HG03196 (cell line): ENCODE measurements around the gene LIN7B.

Experiments
- ATAC-seq: cut with Tn5 transposase; IDR thresholded peaks from one replicate; pipeline ENCODE4 v1.9.1; 2021; ENCODE audit not compliant: unreplicated experiment

Gene LIN7B

DNA sequence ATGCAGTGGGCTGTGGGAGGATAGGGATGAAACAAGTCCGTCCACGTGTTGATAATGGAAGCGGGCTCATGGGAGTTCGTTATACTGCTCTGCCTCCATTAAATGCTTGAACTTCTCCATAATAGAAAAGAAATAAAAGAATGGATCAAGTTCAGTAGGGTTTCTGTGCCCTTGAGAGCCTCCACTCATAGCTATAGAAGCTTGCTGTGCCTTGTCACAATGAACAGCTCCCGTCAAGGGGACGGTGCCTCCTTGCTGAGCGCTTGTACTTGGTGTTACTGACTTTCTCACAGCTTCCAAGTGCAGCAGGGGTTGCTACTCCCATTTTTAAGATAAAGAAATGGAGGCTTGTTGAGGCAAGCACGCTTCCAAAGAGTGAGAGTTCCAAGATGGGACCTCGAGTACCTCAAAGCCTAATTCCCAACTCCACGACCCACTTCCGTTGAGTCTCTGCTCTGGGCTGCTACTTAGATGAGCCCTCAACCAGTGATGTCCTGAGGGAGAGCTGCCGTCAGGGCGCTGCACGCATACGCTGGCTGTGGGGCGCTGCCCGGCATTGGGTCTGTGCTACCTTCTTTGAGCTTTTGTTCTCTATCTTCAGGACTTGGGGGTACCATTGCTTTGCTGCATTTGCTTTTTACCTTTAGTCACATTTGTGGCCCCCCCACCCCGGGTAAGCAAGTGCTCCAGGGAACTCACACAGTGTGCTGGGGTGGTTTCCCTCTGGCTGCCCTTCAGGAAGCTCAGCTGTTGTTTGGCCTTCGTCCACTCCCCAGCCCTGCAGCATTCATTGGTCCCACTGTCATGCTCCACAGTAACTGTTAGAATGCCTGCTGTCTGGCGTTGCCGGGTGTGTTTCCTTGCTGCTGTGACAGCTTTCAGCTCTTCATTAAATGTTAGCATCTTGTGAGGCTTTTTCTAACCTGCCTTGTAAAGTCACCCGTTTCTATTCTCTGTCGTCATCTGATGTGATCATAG lies 19.4 kb upstream of the LIN7B start:
- ATAC-seq = no peak

DNA sequence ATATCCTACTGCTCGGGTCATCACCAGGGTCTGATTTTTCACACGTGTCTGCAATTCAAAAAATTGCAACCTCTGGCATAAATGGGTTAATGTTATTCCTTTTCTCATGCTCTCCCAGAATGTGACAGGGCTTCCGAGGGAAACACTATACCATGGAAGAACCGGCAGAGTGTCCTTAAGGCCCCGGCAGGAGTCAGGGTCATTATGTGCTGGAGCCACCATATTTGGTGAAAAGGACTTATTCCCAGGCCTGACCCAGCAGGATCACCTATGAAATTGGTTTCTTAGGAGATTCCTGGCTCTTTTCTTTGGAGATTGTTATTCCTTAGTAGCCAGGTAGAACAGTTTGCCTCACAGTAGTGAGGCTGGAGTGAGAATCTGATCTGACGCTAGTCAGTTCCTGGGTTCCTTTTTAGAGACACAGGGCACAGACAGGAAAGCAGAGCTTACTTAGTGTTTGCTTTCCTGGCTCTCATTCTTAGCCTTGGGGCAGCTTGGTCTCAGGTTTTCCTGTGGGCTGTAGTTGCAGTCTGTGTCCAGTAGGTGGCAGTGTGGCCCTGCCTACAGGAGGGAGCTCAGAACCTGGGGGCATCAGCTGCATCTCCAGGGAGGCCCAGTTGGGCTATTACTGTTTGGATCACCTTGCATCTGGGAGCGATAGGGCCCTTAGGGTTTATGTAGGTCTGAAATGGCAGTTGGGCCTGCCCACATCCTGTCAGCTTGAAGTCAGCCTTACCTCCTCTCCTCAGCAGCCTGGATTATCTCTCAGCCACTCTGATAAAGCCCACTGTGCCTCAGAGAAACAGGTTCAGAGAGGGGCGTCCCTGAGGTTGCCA lies 16.5 kb upstream of the LIN7B start:
- ATAC-seq = peak; percentile 58

DNA sequence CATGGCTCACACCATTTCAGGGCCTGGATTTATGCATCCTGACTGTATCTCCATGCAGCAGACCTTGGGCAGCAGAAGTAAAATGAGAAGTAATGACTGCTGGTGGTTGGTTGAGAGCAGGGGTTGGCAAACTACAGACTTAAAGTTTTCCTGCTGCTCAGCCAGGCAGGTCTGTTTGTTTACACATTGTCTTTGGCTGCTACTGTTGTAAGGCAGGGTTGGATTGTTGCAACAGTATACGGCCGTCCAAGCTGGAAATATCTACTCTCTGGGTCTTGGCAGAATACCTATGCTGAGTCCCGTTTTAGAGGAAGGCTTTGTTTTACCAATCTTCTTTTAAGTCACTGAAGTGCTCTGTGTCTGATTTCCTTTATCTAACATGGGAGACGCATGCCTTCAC lies 15.4 kb upstream of the LIN7B start:
- ATAC-seq = no peak

- no peak for ATAC-seq
Measured at GRCh38 chr19:49101160-49101559, 13.0 kb upstream of the LIN7B start.

DNA sequence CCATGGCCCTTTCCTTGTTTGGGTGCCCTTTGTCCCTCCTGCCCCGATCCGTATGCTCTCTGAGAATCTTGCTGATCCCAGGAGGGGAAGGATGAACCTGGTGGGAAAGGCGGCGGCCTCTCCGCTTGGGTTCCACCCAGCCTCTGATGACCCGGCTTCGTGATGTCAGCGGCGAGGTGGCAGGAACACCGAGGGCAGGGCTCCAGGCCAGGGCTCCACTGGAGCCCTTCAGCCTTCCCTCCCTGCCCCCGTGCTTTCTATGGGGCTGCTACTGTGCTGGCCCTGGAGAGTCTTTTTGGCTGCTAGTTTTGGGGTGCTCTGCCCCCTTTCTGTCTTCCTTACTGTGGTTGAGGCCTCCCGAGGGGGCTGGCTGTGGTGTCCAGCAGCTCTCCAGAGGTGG lies 11.9 kb upstream of the LIN7B start:
- no peak for ATAC-seq

DNA sequence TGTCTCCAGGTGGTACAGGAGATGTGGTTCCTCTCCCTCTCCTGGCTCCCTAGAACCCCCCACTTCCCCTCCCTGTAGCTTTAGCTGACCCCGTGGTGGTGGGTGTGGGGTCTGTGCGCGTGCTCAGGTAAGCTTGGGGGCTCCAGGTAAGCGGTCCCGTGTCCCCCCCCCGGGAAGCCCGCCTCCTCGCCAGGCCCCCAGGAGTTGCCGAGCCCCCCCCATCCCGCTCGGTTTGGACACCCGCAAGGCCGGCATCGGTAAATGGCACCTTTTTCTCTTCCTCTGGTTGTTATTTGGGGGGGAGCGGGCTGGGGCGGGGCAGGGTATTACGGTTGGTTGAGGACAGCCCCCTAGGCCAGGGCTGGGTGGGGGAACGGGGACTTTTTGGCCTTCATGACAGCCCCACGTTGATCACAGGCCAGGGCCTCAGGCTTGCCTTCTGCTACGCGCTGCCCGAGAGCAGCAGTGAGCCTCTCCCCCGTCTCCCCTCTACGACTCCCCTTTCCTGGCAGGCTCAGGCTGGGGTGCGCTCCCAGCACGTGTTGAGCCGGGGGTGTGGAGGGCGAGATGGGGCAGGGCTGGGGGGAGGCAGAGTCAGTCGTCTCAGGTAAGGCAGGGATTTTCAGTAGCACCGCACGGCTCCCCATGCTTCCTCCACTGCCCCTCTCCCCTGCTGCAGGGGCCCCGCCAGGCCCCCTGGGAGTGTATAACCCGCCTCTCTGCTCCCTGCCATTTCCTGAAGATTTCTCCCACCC lies 10.7 kb upstream of the LIN7B start:
- no peak for ATAC-seq

DNA sequence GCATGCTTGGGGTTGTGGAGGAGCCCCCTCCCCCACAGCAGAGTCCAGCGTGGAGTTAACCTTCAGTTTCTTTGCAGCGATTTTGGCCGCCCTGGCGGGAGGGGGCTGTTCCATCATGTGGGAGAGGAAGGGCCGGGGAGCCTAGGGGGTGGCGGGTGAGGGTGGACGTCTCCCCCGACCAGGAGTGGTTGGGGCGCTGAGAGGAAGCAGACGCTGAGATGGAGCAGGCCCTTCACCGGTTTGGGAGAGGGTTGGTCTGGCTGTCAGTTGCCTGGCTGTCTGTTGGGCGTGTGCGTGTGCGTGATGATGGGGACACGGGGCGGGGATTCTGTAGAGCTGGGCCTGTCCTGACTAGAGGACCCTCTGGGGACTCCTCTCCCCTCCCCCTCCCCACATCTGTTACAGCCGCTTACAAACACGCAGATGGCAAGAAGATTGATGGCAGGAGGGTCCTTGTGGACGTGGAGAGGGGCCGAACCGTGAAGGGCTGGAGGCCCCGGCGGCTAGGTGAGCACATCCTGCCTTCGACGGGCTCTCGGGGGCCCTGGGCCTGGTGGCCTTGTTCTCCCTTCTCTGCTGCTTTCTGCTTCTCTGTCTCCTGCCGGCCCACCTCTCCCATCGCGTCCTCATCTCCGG lies 9.8 kb upstream of the LIN7B start:
- no peak for ATAC-seq

GRCh38 chr19:49106648-49107135 lies 7.5 kb upstream of the LIN7B start:
- no peak for ATAC-seq

- ATAC-seq = no peak
Measured at GRCh38 chr19:49107625-49108459, 6.3 kb upstream of the LIN7B start.

GRCh38 chr19:49109051-49109450 lies 5.1 kb upstream of the LIN7B start:
- no peak for ATAC-seq

DNA sequence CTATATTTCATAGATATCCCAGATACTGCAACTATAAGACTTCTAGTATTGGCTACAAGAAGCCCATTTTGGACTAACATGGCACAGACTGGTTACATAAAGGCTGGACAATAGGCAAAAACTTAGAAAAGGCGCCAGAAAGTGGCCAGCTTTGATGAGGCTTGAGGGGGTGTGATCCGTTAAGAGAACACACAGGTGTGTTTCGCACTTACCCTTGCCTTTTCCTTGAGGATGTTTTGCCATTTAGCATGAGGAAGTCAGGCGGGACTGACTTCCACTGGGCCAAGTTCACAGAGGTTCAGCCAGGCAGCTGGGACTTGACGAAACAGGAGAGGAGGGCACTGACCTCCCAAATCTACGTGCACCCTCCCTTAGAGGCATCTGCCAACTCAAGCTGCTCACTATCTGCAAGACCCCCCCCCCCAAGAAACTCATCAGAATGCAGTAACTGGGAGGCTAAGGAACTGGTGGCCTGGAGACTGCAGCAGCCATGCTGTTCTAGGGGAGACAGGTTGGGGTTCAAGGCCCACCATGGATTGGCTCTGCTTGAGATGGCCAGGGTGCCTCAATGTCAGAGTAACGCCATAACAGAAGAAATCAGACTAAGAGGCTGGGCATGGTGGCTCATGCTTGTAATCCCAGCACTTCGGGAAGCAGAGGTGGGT lies 4.5 kb upstream of the LIN7B start:
- ATAC-seq = no peak

DNA sequence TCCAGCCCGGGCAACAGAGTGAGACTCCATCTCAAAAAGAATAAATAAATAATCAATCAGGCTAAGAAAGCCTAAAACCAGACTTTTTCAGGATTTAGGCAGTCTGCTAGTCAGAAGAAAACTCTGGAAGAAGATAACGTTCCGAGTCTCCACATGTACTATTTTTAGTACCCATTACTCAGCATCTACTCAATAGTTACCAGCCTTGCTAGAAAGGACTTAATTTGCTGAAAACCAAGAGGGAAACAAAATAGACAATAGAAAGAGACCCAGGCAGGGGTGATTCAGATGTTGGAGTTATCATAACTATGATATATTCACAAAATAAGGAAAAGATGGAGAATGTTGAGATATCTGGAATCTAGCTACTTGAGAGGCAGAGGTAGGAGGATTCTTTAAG lies 3.6 kb upstream of the LIN7B start:
- ATAC-seq = no peak

DNA sequence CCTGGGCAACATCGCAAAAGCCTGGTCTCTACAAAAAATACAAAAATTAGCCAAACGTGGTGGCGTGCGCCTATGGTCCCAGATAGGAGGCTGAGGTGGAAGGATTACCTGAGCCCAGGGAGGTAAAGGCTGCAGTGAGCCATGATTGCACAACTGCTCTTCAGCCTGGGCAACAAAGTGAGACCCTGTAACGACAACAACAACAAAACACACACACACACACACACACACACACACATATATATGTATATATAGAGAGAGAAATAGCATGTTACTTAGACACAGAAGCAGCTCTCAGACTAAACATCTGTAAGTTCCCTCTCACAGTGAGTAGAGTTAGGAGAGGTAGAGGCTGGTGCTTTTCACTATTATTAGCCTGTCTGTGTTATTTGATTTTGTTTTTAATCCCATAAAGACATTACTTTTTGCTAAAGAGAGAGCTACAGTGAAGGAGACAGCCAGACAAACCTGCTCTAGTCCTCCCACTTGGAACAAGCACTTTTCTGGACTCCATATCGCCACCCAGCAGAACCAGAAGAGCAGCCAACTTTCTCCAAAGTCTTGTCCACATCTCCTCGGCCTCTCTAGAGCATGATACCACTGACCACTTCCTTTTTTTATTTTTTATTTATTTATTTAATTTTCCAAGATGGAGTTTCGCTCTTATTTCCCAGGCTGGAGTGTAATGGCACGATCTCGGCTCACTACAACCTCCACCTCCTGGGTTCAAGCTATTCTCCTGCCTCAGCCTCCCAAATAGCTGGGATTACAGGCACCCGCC lies 2.8 kb upstream of the LIN7B start:
- ATAC-seq = no peak

DNA sequence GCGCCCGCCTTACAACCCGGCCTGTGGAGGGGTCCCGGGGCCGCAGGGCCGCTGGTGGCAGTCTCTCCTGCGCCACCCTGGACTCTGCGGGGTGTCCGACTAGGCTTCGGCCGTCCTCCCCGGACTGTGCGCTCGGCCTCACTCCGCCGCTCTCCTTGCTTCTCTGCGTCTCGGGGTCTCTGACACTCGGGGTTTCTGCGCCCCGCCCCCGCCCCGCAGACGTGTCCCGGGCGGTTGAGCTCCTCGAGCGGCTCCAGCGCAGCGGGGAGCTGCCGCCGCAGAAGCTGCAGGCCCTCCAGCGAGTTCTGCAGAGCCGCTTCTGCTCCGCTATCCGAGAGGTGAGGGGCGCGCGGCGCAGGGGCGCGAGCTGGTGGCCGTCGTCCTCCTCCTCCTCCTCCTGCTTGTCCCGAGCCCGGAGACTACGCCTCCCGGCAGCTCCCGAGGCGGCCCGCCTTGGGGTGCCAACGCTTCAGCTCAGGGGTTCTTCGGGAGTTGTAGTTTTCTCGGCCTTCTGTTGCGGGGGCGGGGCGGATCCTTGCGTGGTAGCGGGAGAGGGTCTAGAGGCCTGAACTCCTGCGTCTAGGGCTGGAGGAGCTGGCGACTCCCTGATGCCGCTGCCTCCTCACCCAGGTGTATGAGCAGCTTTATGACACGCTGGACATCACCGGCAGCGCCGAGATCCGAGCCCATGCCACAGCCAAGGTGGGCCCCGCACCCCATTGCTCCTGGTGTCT lies 627 bp downstream of the LIN7B start:
- ATAC-seq = no peak

GRCh38 chr19:49116544-49116943 lies 2.4 kb downstream of the LIN7B start:
- ATAC-seq = no peak

DNA sequence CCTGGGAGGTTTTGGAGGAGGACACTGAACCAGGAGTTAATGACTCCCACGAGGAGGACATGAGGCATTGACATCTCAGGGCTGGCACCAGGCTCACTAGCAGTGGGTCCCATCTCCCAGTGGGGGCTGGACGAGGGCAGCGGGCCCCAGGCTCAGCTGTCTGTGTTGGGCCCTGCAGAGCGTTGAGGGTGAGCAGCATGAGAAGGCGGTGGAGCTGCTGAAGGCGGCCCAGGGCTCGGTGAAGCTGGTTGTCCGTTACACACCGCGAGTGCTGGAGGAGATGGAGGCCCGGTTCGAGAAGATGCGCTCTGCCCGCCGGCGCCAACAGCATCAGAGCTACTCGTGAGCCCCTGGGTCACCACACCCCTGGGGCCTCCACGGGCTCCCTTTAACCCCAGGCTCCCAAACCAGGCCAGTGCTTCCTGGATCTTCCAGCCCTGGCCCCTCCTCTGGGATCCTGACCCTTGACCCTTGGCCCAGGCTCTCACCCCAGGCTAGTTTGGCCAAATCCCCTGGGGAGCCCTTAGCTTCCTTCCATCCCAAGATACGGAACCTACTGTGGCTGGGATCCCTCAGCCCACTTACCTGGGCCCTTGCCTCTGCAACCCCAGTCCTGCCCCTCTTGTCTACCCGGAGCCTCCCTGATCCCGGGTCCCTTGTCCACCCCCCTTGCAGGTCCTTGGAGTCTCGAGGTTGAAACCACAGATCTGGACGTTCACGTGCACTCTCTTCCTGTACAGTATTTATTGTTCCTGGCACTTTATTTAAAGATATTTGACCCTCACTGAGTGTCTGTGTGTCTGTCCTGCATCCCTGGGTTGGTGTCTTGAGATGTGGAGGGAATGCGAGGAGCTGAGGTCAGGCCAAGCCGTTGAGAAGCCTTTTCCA lies 3.8 kb downstream of the LIN7B start:
- no peak for ATAC-seq
